ENCODE measurements around the gene ZMYM2. TPM values are rescaled to one million over a fixed set of nuclear protein-coding genes. Genes with fewer than 3 reads are reported as not detected.

Gene ZMYM2
- total and polyA plus RNA-seq, 2 of the 13 experiments (the other 11 are each of a cell fraction or from before 2014, with no cell fraction given): 22.4 to 40.8 TPM

- DNase-seq (ENCODE audit: low spot score): no peak
- no TSS peak for BruUV-seq (replicated peaks)
- POLR2A ChIA-PET: no interaction called here
- TF ChIP-seq DBP (CRISPR knock-in tag; IDR thresholded peaks at IDR 0.05; ENCODE audit: not compliant biosample characterization) (no peak), ZNF878 (CRISPR knock-in tag; IDR thresholded peaks at IDR 0.05) (no peak), ZNF687 (CRISPR knock-in tag; IDR thresholded peaks at IDR 0.05) (no peak), HNF1B (CRISPR knock-in tag; IDR thresholded peaks at IDR 0.05) (no peak), MTERF4 (CRISPR knock-in tag; IDR thresholded peaks at IDR 0.05) (no peak), ZBTB33 (CRISPR knock-in tag; IDR thresholded peaks at IDR 0.05) (no peak), GATAD1 (CRISPR knock-in tag; IDR thresholded peaks at IDR 0.05) (no peak), ZNF570 (CRISPR knock-in tag; IDR thresholded peaks at IDR 0.05; ENCODE audit: borderline replicate concordance) (no peak), ZSCAN21 (CRISPR knock-in tag; IDR thresholded peaks at IDR 0.05; ENCODE audit: borderline replicate concordance) (no peak), ZNF280B (CRISPR knock-in tag; IDR thresholded peaks at IDR 0.05; ENCODE audit: borderline replicate concordance) (no peak), ZNF180 (CRISPR knock-in tag; IDR thresholded peaks at IDR 0.05; ENCODE audit: borderline replicate concordance, low read depth) (no peak), FOXM1 (CRISPR knock-in tag; IDR thresholded peaks at IDR 0.05) (no peak)
Measured at GRCh38 chr13:20140487-20140886, 182.0 kb downstream of the ZMYM2 start.

More at GRCh38 chr13:20140487-20140886, 182.0 kb downstream of the ZMYM2 start:
- Histone ChIP-seq H4K20me1 (ENCODE audit: insufficient read depth, low read length) (no peaks in the 10 kb centered on the region), H3K4me2 (ENCODE audit: low read depth, low read length) (no peak overlapping the region), H3K36me3 (replicated peaks in 1 of 2; ENCODE audit: control insufficient read depth in 1 of 2, insufficient read depth in 2 of 2, low read length in 2 of 2) (no peaks in the 10 kb centered on the region), H3K4me1 (ENCODE audit: insufficient read depth, low read length) (peaks cover 11% of the 10 kb centered on the region), H3K27me3 (ENCODE audit: control insufficient read depth in 1 of 2, insufficient read depth in 2 of 2, low read length in 2 of 2) (peaks cover 0 to 21% of the 10 kb centered on the region in 2 experiments; a peak in 4 of 5 replicates), H2AFZ (ENCODE audit: low read length) (no peak overlapping the region), H3K4me3 (replicated peaks in 1 of 3; ENCODE audit: insufficient read depth in 1 of 3, low read depth in 2 of 3, low read length in 3 of 3) (no peak overlapping the region), H3K27ac (ENCODE audit: extremely low read length, insufficient read depth, low read length) (no peak overlapping the region), H3K9ac (ENCODE audit: insufficient read depth, low read depth, low read length) (no peak overlapping the region), H3K79me2 (ENCODE audit: insufficient read depth, low read length) (no peaks in the 10 kb centered on the region), H3K9me3 (ENCODE audit: low read length) (no peaks in the 10 kb centered on the region)
- WGBS (ENCODE audit: low lambda C conversion rate): 4% methylated on average over 4 of the region's 4 CpGs
- intact Hi-C loops (cut with micrococcal nuclease; ENCODE audit: unreplicated experiment): no loop called here
- ATAC-seq (no peak), FAIRE-seq (no peak)
- in situ Hi-C loops (cut with HindIII; ENCODE audit: extremely low pct_ligation_motif_present, low pct_unique_long_range_greater_than_20kb): no loop called here
- CTCF ChIA-PET (ENCODE audit: low intra/inter-chr PET ratio, low total read pairs): no interaction called here
